CD1c-positive myeloid dendritic cell (primary cell): Measurements from ENCODE around the gene ELP5.

ENCODE experiments used
- DNase-seq: peaks from one replicate; pipeline ENCODE4 v3.0.0-alpha.2; 2016; ENCODE audit errors: extremely low spot score

The ELP5 gene

GRCh38 chr17:7219229-7219811, 32.7 kb upstream of the ELP5 start:
- DNase-seq: no peak

GRCh38 chr17:7219812-7220592, 32.0 kb upstream of the ELP5 start, which contains the start of the genes ACADVL and DLG4:
Gene ACADVL, plus strand, starts transcription at chr17:7219938. Its CDS starts 47 bp downstream, at chr17:7219985.
Gene DLG4, minus strand, starts transcription at chr17:7219836.
- DNase-seq: peak; percentile 90

- peak; percentile 54 for DNase-seq
Observed at GRCh38 chr17:7220593-7221277, 31.3 kb upstream of the ELP5 start.

GRCh38 chr17:7221278-7222092, 30.5 kb upstream of the ELP5 start:
- DNase-seq: no peak

- no peak for DNase-seq
Observed at GRCh38 chr17:7222093-7222971, 29.7 kb upstream of the ELP5 start.

- DNase-seq: no peak
Observed at GRCh38 chr17:7222972-7223292, 29.1 kb upstream of the ELP5 start.

GRCh38 chr17:7223375-7223774, 28.6 kb upstream of the ELP5 start:
- DNase-seq: no peak

GRCh38 chr17:7224110-7224509, 27.9 kb upstream of the ELP5 start:
- no peak for DNase-seq

- DNase-seq: no peak
Observed at GRCh38 chr17:7224661-7225111, 27.3 kb upstream of the ELP5 start.

- DNase-seq: no peak
Observed at GRCh38 chr17:7225711-7226331, 26.2 kb upstream of the ELP5 start.

- no peak for DNase-seq
Observed at GRCh38 chr17:7226721-7227710, 25.0 kb upstream of the ELP5 start.

- DNase-seq: no peak
Observed at GRCh38 chr17:7228920-7229319, 23.1 kb upstream of the ELP5 start.

- DNase-seq: no peak
Observed at GRCh38 chr17:7229504-7229903, 22.5 kb upstream of the ELP5 start.

- no peak for DNase-seq
Observed at GRCh38 chr17:7232114-7232513, 19.9 kb upstream of the ELP5 start.

- peak; percentile 17 for DNase-seq
Observed at GRCh38 chr17:7233701-7234082, 18.3 kb upstream of the ELP5 start.

- DNase-seq: peak; percentile 96
Observed at GRCh38 chr17:7234083-7234951, 17.7 kb upstream of the ELP5 start, which contains the start of gene DVL2. Gene DVL2, minus strand, starts transcription at chr17:7234517. Its CDS starts 255 bp downstream, at chr17:7234262.

GRCh38 chr17:7235693-7236665, 16.0 kb upstream of the ELP5 start:
- peak; percentile 44 for DNase-seq
